Measurements from ENCODE around the gene TNIP2.

TNIP2 gene

DNA sequence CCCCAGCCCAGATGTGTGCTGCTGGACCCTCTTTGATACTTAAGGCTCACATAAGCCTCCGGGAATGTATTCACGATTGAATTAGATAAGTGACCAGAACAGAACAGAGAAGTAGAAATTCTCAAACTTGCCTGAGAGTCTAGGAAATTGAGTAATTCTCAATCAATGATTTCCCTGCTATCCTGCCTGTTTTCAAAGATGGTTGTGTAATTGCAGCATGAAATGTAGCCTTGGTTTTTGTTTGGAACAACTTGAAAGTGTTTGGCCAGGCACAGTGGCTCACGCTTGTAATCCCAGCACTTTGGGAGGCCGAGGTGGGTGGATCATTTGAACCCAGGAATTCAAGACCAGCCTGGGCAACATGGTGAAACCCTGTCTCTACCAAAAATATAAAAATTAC is 41.2 kb downstream of the TNIP2 start:
- no peak for DNase-seq

DNA sequence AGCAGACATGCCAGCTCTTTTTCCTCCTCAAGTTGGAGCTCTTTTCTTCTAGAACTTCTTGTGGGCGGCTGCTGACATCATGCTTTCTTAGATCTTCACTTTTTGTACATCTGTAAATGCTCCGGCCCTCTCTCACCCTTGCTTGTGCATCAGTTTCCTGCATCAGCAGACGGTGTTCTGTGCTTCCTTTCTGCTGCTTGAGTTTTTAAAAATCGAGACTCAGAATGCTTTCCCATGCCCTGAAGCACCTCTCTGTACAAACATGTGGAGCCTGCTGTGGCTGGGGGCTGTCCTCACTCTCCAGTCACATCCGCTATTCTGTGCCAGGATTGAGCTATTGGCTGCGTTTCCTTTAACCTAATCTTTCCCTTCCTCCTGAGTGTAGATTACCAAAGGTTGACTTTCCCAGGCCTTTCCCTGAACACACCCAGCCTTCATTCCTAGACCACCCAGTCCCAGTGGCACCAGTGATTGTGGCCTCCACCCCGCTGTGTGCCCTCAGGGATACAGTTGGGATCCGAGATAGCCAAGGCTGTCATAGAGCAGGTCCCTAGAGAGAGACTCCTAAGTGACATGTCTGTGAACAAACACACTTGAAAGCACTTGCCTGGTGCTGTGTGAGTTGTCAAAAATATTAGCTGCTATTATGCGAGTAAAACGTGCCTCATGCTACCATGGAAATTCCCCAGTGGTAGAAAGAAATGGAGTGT is 41.9 kb downstream of the TNIP2 start:
- DNase-seq = no peak

DNA sequence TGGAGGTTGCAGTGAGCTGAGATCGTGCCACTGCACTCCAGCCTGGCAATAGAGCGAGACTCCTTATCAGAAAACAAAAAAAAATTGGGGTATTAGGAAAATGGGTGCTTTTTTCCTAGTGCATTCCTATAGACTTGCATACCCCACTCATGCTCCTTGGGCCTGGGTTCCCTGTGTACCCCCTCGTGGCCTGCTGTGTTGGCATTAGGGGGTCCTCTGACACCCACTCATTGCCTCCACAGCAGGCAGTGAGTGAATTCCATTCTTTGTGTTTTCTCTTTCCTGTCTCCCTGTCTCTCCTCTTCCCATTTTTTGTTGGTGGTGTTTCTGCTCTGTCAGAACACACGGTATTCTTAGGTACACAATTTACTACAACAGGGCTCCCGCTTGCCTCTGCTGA is 42.8 kb downstream of the TNIP2 start:
- no peak for DNase-seq

DNA sequence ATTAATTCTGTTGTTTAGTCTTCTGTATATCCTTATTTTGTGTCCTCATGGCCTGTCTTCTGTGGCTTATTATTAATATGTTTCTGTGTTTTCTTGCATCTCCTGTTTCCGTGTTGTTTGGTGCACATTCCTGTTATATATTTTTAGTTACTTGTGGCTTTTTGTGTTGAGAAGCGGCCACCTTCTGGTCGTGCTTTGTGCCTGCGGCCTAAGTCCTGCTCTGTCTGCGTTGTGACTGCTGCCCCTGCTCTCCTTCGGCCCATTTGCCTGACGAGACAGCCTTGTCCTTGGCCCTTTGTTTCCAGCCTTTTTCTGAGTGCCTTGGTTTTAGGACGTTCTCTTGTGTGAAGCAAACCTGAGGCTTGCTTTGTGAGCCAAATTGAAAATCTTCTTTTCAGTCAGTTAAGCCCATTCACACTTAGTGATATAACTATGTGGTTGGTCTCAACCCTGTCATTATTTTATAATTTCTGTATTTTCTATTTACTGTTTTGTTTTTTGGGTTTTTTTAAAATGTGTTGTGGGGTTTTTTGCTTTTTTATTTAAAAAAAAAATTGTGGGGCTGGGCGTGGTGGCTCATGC is 43.8 kb downstream of the TNIP2 start:
- no peak for DNase-seq

DNA sequence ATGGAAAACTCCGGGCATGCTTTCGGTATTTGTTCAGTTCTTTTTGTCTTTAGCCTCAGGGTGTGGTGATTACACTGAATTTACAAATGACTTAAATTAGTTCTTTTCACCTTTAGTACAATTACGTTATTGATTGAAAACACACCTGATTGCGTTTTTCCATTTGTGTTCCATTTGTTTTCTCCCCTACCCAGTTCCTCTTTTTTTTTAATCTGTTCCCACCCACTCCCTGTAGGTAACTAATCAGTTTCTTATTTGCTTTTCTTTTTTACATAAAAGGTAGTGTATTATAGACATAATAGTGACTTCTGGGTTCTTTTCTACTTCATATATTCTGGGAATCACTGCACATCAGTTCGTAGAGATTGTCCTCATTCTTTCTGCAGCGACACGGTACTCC is 53.4 kb downstream of the TNIP2 start:
- DNase-seq = no peak

DNA sequence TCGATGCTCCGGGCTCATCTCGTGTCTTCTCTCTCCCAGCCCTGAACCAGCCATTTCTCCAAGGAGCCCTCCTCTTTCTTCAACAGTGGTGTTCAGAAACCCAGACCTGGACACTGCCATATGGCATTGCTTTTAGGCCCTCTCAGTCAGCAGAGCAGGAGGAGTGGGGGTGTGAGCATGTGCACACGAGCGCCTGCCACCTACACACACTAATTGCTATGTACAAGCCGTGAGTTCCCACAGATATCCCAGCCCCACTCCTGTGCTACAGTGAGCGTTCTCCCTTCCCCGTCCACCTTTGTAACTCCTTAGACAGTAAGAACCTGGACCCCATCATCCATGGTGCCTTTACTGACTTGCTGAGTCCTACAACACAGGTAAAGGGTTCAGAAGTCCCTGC is 53.8 kb downstream of the TNIP2 start:
- no peak for DNase-seq

DNA sequence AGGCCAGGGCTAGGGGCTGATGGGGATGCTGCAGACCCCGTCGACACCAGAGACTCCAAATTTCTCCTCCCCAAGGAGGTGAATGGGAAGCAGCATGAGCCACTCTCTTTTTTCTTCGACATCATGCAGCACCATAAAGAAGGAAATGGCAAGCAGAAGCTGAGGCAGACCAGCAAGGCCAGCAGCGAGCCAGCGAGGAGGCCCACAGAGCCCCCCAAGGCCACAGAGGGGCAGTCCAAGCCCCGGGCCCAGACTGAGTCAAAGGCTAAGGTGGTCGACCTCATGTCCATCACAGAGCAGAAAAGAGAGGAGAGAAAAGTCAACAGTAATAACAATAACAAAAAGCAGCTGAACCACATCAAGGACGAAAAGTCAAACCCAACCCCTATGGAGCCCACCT is 56.1 kb downstream of the TNIP2 start:
- no peak for DNase-seq

DNA sequence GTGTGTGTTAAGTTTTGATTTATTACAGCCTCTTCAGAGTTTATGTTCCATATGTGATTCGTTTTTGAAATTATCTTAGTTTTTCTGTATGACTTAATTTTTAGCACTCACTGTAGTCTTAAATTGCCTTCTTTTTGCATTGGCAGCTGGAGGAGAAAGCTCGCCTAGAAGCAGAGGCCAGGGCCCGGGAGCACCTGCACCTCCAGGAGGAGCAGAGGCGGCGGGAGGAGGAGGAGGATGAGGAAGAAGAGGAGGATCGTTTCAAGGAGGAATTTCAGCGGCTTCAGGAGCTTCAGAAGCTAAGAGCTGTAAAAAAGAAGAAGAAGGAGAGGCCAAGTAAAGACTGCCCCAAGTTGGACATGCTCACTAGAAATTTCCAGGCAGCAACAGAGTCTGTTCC is 56.6 kb downstream of the TNIP2 start:
- no peak for DNase-seq

DNA sequence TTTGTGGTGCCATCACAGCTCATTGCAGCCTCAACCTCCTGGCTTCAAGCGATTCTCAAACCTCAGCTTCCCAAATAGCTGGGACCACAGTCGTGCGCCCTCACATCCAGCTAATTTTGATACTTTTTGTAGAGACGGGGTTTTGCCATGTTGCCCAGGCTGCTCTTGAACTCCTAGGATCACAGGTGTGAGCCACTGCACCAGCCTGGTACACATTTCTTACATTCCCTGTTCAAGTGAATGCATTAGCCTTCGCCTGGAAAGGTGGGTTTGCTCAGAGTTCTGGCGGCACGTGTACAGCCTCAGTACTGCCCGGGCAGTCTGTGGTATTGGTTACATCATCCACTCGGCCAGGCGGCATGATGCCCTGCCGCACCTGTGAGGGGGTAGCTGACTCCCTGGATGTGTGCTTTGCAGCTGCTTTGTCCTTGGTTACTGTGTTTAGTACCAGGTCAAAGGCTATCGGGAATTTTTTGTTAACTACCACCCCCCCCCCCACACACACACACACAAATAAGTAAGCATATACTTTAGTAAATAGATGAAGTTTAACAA is 57.1 kb downstream of the TNIP2 start:
- no peak for DNase-seq

DNA sequence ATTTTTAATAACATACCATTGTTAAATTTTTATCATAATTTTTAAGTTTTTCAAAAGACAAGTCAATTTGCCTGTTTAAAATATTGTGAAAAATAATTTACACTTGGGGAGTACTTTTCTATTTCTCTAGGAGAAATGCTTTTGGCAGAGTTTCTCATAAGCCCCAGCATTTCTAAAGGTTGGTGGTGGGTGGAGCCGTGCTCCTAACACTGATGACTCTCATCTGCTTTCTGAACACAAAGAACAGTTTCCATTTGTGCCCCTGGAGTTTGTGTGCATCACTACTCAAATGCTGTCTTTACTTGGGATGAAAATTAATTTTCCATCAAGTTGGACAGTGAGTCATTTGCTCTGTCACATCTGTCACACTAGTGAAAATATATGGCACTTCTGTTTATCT is 57.6 kb downstream of the TNIP2 start:
- DNase-seq = no peak

DNA sequence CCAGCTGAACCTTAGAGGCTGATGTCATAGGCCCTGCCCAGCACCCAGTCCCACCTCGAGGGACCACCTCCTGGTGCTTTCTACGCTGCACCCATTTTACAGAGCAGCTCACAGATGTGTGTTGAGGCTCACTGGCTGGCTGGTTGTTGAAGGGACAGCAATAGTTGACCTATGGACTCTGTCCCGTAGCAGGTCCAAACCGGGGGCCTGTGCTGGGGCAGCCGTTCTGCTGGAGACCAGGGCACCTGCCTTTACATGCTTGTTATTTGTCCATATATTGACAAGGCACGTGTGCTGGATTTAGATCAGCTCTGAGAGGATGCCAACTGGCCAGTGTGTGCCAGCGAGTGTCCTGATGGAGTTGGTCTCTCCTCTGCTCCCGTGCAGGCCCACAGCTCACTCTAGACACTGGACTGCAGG is 58.1 kb downstream of the TNIP2 start:
- no peak for DNase-seq

DNA sequence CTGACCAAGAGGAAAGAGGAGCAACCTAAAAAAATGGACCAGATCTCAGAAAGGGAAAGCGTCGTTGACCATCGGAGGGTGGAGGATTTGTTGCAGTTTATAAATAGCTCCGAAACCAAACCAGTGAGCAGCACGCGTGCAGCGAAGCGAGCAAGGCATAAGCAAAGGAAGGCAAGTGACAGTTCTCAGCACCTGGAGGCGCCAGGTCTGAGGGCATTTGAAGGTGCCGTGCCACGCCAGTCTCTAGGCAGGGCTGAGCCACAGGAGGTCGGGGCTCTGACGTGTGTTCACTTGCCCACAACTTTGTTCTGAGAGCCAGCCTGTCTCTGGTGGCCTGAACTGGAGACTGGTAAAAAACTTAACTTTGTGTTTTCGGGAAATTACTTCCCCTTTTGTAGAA is 59.7 kb downstream of the TNIP2 start:
- DNase-seq = no peak

DNA sequence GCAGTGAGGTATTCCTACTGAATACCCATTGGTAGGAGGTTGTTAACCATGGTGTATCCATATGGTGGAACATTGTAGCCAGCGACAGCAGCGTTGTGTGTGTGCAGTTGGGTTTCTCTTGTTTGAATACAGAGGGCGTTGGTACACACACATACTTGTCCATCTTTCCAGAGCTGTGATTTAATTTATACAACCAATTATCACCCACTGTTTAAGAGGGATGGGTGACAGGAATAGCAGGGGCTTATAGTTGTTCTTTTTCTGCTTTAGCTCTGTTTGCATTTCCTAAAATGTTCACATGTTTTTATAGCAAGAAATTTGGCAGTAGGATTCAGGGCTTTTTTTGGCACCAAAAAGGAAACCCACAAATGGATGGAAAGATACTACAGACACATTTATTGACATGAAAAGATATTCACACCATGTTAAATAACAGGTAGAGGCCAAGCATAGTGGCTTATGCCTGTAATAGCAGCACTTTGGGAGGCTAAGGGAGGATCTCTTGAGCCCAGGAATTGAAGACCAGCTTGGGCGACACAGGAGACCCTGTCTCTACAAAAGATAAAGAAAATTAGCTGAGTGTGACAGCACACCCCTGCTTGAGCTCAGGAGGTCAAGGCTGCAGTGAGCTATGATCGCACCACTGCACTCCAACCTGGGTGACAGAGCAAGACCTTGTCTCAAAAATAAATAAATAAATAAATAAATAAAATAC is 60.6 kb downstream of the TNIP2 start:
- DNase-seq = no peak

DNA sequence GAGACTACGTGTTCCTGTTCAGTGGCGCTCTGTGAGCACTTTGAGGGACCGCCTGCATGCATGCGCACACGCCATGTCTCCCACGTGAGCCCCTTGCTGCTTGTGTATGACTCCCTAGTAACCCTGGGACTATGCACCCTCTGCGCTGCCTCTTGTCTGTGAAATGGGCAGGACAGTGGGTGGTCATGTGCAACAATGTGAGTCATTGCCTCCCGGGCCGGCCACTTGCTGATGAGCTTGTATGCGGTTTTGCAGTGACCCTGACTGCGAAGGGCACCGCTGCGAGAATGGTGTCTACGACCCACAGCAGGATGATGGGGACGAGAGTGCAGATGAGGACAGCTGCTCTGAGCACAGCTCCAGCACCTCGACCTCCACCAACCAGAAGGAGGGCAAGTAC is 61.4 kb downstream of the TNIP2 start:
- DNase-seq = no peak

DNA sequence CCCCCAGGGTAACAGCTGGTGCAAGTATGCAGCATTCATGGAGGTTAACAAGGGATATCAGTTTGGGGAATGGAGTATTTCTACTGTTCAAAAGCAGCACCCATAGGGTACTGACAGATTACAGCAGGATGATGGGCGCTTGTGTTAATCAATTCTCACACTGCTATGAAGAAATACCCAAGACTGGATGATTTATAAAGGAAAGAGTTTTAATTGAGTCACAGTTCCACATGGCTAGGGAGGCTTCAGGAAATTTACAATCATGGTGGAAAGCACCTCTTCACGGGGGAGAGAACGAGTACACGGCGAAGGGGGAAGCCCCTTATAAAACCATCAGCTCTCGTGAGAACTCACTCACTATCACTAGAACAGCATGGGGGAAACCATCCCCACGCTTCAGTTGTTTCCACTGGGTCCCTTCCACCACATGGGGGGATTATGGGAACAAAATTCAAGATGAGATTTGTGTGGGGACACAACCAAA is 64.1 kb downstream of the TNIP2 start:
- no peak for DNase-seq

Data from NCI-H1694 (cell line).